Caco-2 (cell line): ENCODE results near the gene NIT2. TPM values are rescaled to one million over a fixed set of nuclear protein-coding genes. Genes with fewer than 3 reads are reported as not detected.

Source experiments
- Bru-seq: library from RNA; stranded (reverse); fragments of 400-500 nt; gene quantifications from one replicate; lab custom pipeline; 2021; lab: Mats Ljungman, UMichigan
- BruChase-seq, 2 experiments: library from RNA; stranded (reverse); fragments of 400-500 nt; gene quantifications; one replicate each; lab custom pipeline; 2021; lab: Mats Ljungman, UMichigan
- BruUV-seq: library from RNA; stranded (reverse); fragments of 400-500 nt; replicated peaks from 2 replicates; lab custom pipeline; 2021; lab: Mats Ljungman, UMichigan
- CTCF ChIA-PET: fragments of 300-600 bp; sonication (Branson Sonifier 250); formaldehyde crosslinking; loops from one replicate; lab custom pipeline; 2022; ENCODE audit warnings: antibody characterized with exemption; lab: Charles Lee
- POLR2A ChIA-PET: fragments of 300-600 bp; sonication (Branson Sonifier 250); formaldehyde crosslinking; loops from one replicate; lab custom pipeline; 2022; ENCODE audit warnings: antibody characterized with exemption; lab: Charles Lee
- DNase-seq, 2 experiments: peaks; one replicate each; pipeline versions ENCODE4 v3.0.0 to v3.0.0-alpha.2; 2020 to 2022
- H3K27me3 ChIP-seq: replicated peaks from 2 replicates; pipeline ENCODE4 v1.6.0; 2011; ENCODE audit warnings: low read length; ENCODE audit not compliant: control insufficient read depth, insufficient read depth
- H3K36me3 ChIP-seq: 2 replicates; pipeline ENCODE4 v1.5.1; 2011; ENCODE audit warnings: low read length; ENCODE audit not compliant: control insufficient read depth, insufficient read depth
- H3K4me1 ChIP-seq: fragments of 250-450 bp; sonication (Bioruptor Pico); 2 replicates; pipeline ENCODE4 v1.5.1; 2020; ENCODE audit warnings: mild to moderate bottlenecking
- H3K4me3 ChIP-seq: 2 replicates; pipeline ENCODE4 v1.5.1; 2011; ENCODE audit warnings: low read depth, mild to moderate bottlenecking, control low read depth, low read length
- H3K9me3 ChIP-seq: fragments of 250-450 bp; sonication (Bioruptor Pico); 2 replicates; pipeline ENCODE4 v1.5.1; 2020; ENCODE audit warnings: mild to moderate bottlenecking, moderate library complexity
- H3K27ac Mint-ChIP-seq: one replicate; pipeline ENCODE4 v1.8.0; 2022; ENCODE audit warnings: mixed read lengths; ENCODE audit not compliant: unreplicated experiment
- H3K27me3 Mint-ChIP-seq: one replicate; pipeline ENCODE4 v1.8.0; 2022; ENCODE audit warnings: mixed read lengths; ENCODE audit not compliant: insufficient read depth, unreplicated experiment
- H3K36me3 Mint-ChIP-seq: one replicate; pipeline ENCODE4 v1.8.0; 2022; ENCODE audit warnings: mild to moderate bottlenecking, mixed read lengths; ENCODE audit not compliant: insufficient read depth, unreplicated experiment
- H3K4me1 Mint-ChIP-seq: one replicate; pipeline ENCODE4 v1.8.0; 2022; ENCODE audit warnings: low read depth, mixed read lengths; ENCODE audit not compliant: unreplicated experiment
- H3K4me3 Mint-ChIP-seq: one replicate; pipeline ENCODE4 v1.8.0; 2022; ENCODE audit warnings: mild to moderate bottlenecking, moderate library complexity, mixed read lengths; ENCODE audit not compliant: unreplicated experiment
- H3K9me3 Mint-ChIP-seq: one replicate; pipeline ENCODE4 v1.8.0; 2022; ENCODE audit warnings: mixed read lengths; ENCODE audit not compliant: unreplicated experiment
- intact Hi-C: fragments of 100-400 bp; cut with micrococcal nuclease; formaldehyde crosslinking; loops from one replicate; pipeline ENCODE4 v1.10.0; 2022; ENCODE audit not compliant: unreplicated experiment
- long read RNA-seq: library from polyadenylated mRNA; stranded (forward); transcript quantifications from one replicate; pipeline ENCODE4 v2.0.0, GENCODE V29; 2022
- total RNA-seq: library from RNA; stranded (reverse); gene quantifications from 2 replicates; pipeline ENCODE4 v1.2.3, GENCODE V29; 2022
- TF ChIP-seq, protein P1 (sequence below), 2 experiments: fragments of 200-600 bp in 1 of 2; IDR thresholded peaks; 1 replicate in 1 of 2; 2 replicates in 1 of 2; pipeline versions ENCODE4 v1.5.1 to v1.8.0; 2011 to 2022; ENCODE audit warnings: antibody characterized with exemption in 1 of 2, control low read depth in 1 of 2, inconsistent platforms in 1 of 2, low read depth in 1 of 2, low read length in 1 of 2, mild to moderate bottlenecking in 1 of 2, moderate library complexity in 1 of 2; ENCODE audit not compliant: insufficient read depth in 1 of 2, severe bottlenecking in 1 of 2, unreplicated experiment in 1 of 2

The NIT2 gene, protein sequence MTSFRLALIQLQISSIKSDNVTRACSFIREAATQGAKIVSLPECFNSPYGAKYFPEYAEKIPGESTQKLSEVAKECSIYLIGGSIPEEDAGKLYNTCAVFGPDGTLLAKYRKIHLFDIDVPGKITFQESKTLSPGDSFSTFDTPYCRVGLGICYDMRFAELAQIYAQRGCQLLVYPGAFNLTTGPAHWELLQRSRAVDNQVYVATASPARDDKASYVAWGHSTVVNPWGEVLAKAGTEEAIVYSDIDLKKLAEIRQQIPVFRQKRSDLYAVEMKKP
- 59.7 and 64.1 TPM in 2 replicates for total RNA-seq
- percentile 82 among the genes with signal in this experiment for Bru-seq, nascent RNA
- BruChase-seq, experiment 1, labeled RNA remaining after a 2-hour chase, result percentile 73 among the genes with signal in this experiment
- BruChase-seq, experiment 2, labeled RNA remaining after a 6-hour chase, result percentile 72 among the genes with signal in this experiment
- long read RNA-seq, full-length matches to known transcripts, result 86 of 113 reads
- long read RNA-seq, partial matches to known transcripts, result 5 of 113 reads
- long read RNA-seq, other reads (novel, unspliced or antisense), result 22 of 113 reads

DNA sequence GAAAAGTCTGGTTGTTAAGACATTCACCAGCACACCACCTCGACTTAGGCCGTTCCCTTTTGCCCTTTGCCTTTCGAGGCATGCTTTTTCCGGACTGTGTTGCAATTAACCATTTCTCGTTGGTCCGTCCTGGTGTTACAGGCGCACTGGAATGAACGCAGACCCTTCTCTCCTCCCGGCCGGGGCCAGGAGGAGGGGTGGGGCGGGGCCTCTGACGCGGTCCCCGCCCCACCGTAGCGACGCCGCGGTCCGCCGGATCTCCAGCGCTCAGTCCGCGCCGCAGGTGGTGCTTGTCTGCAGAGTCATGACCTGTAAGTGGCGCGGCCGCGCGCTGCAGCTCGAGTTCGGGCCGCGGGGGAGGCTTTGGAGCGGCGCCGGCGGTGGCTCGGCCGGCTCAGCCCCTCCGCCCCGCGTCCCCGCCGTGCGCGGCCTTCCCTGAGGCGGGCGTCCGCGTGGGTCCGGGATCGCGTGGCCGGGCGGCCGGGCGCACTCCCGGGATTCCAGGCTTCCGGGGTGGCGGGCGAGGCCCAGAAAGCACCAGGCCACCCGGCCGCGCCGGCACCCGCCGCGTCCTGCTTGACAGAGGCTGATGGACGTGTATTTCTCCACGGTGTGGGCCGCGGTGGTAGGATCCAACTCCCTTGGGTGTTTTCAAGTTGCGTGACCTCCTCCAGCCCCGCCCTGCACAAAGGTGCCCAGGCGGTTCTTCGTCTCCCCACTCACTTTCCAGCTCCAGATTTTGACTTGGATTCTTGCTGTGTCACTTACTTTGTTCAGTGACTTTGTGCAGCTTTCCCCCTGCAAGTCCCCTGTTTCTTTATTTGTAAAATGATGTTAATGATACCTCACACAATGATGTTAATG, at the start of gene NIT2:
Gene NIT2 (plus strand): TSS at position 270 of the 864 bp plus-strand sequence. CDS start 35 bp downstream, at position 305.
- no TSS peak for BruUV-seq

DNA sequence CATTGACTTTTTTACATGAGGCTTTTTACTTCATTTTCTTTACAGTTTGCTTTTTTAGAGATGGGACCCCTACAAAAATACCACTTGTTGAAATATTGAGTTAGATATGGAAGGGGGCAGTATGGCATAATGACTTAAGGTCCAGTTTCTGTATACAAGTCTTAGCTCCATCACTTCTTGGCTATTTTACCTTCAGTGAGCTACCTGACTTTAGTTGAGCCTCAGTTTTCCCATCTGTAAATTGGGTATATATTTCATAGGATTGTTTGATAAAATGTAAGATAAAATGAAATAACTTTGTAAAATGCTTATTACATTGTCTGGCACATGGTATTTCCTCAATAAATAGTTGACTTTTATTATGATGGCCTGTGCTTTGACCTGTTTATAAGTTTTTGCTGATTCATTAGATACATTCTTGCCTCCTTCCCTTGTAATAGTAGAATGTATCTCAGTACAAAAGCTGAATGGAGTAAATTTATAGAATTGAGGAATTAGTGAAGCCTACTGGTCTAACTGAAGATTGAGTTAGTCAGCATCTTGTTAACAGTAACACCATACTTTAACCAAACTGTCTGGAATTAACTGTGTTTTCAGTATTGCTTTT, 46.2 kb upstream of the NIT2 start:
- Histone ChIP-seq H3K27me3 (no peaks in the 10 kb centered on the region), H3K4me3 (no peak overlapping the region), H3K36me3 (peaks cover 1% of the 10 kb centered on the region; the same call in 1 of the 2 replicates), H3K9me3 (no peaks in the 10 kb centered on the region), H3K4me1 (no peaks in the 10 kb centered on the region)
- Mint-ChIP-seq H3K27ac (no peak overlapping the region), H3K4me3 (no peak overlapping the region), H3K9me3 (no peaks in the 10 kb centered on the region), H3K36me3 (peaks cover 12% of the 10 kb centered on the region), H3K4me1 (no peaks in the 10 kb centered on the region), H3K27me3 (no peaks in the 10 kb centered on the region)
- ChIA-PET CTCF (no interaction called here), POLR2A (no interaction called here)
- intact Hi-C loops, result no loop called here
- BruUV-seq, result no TSS peak
- DNase-seq, result no peak
- TF ChIP-seq, protein P1, sequence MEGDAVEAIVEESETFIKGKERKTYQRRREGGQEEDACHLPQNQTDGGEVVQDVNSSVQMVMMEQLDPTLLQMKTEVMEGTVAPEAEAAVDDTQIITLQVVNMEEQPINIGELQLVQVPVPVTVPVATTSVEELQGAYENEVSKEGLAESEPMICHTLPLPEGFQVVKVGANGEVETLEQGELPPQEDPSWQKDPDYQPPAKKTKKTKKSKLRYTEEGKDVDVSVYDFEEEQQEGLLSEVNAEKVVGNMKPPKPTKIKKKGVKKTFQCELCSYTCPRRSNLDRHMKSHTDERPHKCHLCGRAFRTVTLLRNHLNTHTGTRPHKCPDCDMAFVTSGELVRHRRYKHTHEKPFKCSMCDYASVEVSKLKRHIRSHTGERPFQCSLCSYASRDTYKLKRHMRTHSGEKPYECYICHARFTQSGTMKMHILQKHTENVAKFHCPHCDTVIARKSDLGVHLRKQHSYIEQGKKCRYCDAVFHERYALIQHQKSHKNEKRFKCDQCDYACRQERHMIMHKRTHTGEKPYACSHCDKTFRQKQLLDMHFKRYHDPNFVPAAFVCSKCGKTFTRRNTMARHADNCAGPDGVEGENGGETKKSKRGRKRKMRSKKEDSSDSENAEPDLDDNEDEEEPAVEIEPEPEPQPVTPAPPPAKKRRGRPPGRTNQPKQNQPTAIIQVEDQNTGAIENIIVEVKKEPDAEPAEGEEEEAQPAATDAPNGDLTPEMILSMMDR (IDR thresholded peaks at IDR 0.05; ENCODE audit: insufficient read depth in 1 of 2, low read depth in 1 of 2, low read length in 1 of 2, severe bottlenecking in 1 of 2, unreplicated experiment in 1 of 2), result no peak

More for the DNA sequence above, at the start of gene NIT2:
- Histone ChIP-seq H3K9me3 (no peaks in the 10 kb centered on the region), H3K27me3 (no peaks in the 10 kb centered on the region), H3K36me3 (peaks cover 3% of the 10 kb centered on the region; the same call in 1 of the 2 replicates), H3K4me3 (peak within 1 kb of the TSS; percentile 90), H3K4me1 (peaks cover 19% of the 10 kb centered on the region)
- ChIA-PET POLR2A (interaction anchor here (0.5 to 1.5 kb wide), 4 partner anchors 43 to 80 kb away, joined by 3 to 7 read pairs (median 5); partner anchors contain the start of genes LNP1 and TOMM70), CTCF (interaction anchor here (0.7 kb wide), 1 partner anchor 300 kb away, joined by 3 read pairs; no protein-coding TSS in a partner anchor)
- peak within 1 kb of the TSS; percentile 85 for H3K4me3 Mint-ChIP-seq
- peak; percentile 89 to 90 for DNase-seq
- no peaks in the 10 kb centered on the region for H3K9me3 Mint-ChIP-seq
- TF ChIP-seq, protein P1 (IDR thresholded peaks at IDR 0.05; ENCODE audit: insufficient read depth in 1 of 2, low read depth in 1 of 2, low read length in 1 of 2, severe bottlenecking in 1 of 2, unreplicated experiment in 1 of 2), result peak in 1 of 2 experiments; percentile 9
- peaks cover 23% of the 10 kb centered on the region for H3K36me3 Mint-ChIP-seq
- intact Hi-C loops, result loop anchor here (2.0 kb wide), 2 partner anchors 24 to 66 kb away; partner anchors contain the start of genes LNP1 and TOMM70
- peak within 1 kb of the TSS; percentile 89 for H3K27ac Mint-ChIP-seq
- H3K4me1 Mint-ChIP-seq, result peaks cover 22% of the 10 kb centered on the region
- H3K27me3 Mint-ChIP-seq, result no peaks in the 10 kb centered on the region
